GM23338 (cell line): ENCODE results near the gene EDEM3. TPM values are rescaled to one million over a fixed set of nuclear protein-coding genes. Genes with fewer than 3 reads are reported as not detected.

Experiments used
- ATAC-seq: fragments of 200-7000 bp; cut with Tn5 transposase; 3 replicates; pipeline ENCODE4 v1.9.1; 2020
- DNase-seq: peaks from one replicate; pipeline ENCODE4 v3.0.0-alpha.2; 2015; ENCODE audit warnings: low spot score
- H2AFZ ChIP-seq: fragments of 200-600 bp; sonication (generic); 2 replicates; pipeline ENCODE4 v1.8.0; 2016; ENCODE audit warnings: antibody characterized with exemption, mild to moderate bottlenecking, moderate library complexity
- H3F3A ChIP-seq: fragments of 200-600 bp; sonication (generic); replicated peaks from 2 replicates; pipeline ENCODE4 v1.8.0; 2017; ENCODE audit warnings: antibody characterized with exemption, mixed run types, low read depth
- H3K27ac ChIP-seq: fragments of 200-600 bp; sonication (generic); 2 replicates; pipeline ENCODE4 v1.6.1; 2016; ENCODE audit warnings: low read depth
- H3K27me3 ChIP-seq: fragments of 200-600 bp; sonication (generic); 2 replicates; pipeline ENCODE4 v1.8.0; 2016; ENCODE audit warnings: mild to moderate bottlenecking, mixed run types, moderate library complexity; ENCODE audit not compliant: insufficient read depth
- H3K36me3 ChIP-seq: fragments of 200-600 bp; sonication (generic); 2 replicates; pipeline ENCODE4 v1.8.0; 2016; ENCODE audit warnings: mild to moderate bottlenecking; ENCODE audit not compliant: insufficient read depth
- H3K4me1 ChIP-seq: fragments of 200-600 bp; sonication (generic); 2 replicates; pipeline ENCODE4 v1.8.0; 2016; ENCODE audit warnings: mild to moderate bottlenecking, moderate library complexity; ENCODE audit not compliant: insufficient read depth
- H3K4me2 ChIP-seq: fragments of 200-600 bp; sonication (generic); 2 replicates; pipeline ENCODE4 v1.7.1; 2017; ENCODE audit warnings: mixed run types
- H3K4me3 ChIP-seq: fragments of 200-600 bp; sonication (generic); 2 replicates; pipeline ENCODE4 v1.6.1; 2016; ENCODE audit warnings: mixed run types
- H3K79me2 ChIP-seq: fragments of 200-600 bp; sonication (generic); replicated peaks from 2 replicates; pipeline ENCODE4 v1.8.0; 2017; ENCODE audit warnings: mild to moderate bottlenecking; ENCODE audit not compliant: insufficient read depth
- H3K9me2 ChIP-seq: fragments of 200-600 bp; sonication (generic); 2 replicates; pipeline ENCODE4 v1.8.0; 2017; ENCODE audit not compliant: insufficient read depth
- H4K20me1 ChIP-seq: fragments of 200-600 bp; sonication (generic); replicated peaks from 2 replicates; pipeline ENCODE4 v1.8.0; 2017; ENCODE audit warnings: mild to moderate bottlenecking; ENCODE audit not compliant: insufficient read depth
- H3K27ac Mint-ChIP-seq: 2 replicates; pipeline ENCODE4 v1.8.0; 2020; ENCODE audit warnings: inconsistent platforms, mild to moderate bottlenecking, moderate library complexity, mixed read lengths
- H3K27me3 Mint-ChIP-seq: 3 replicates; pipeline ENCODE4 v1.8.0; 2022; ENCODE audit warnings: low read depth, mild to moderate bottlenecking, moderate library complexity, mixed read lengths, inconsistent platforms; ENCODE audit not compliant: insufficient read depth, poor library complexity
- H3K36me3 Mint-ChIP-seq: 3 replicates; pipeline ENCODE4 v1.8.0; 2021; ENCODE audit warnings: low read depth, mild to moderate bottlenecking, inconsistent platforms, moderate library complexity, mixed read lengths
- H3K4me1 Mint-ChIP-seq: 3 replicates; pipeline ENCODE4 v1.8.0; 2020; ENCODE audit warnings: mild to moderate bottlenecking, inconsistent platforms, mixed read lengths
- H3K4me3 Mint-ChIP-seq: 3 replicates; pipeline ENCODE4 v1.8.0; 2021; ENCODE audit warnings: moderate library complexity, mild to moderate bottlenecking, inconsistent platforms, mixed read lengths
- H3K9me3 Mint-ChIP-seq: 3 replicates; pipeline ENCODE4 v1.8.0; 2020; ENCODE audit warnings: moderate library complexity, mild to moderate bottlenecking, inconsistent platforms, mixed read lengths
- ETS1 ChIP-seq: IDR thresholded peaks from 2 replicates; pipeline ENCODE4 v1.6.1; 2016; ENCODE audit warnings: antibody characterized with exemption
- JUNB ChIP-seq: IDR thresholded peaks from one replicate; pipeline ENCODE4 v1.6.1; 2016; ENCODE audit warnings: antibody characterized with exemption; ENCODE audit not compliant: unreplicated experiment
- REST ChIP-seq: IDR thresholded peaks from one replicate; pipeline ENCODE4 v1.6.1; 2018; ENCODE audit warnings: antibody characterized with exemption; ENCODE audit not compliant: unreplicated experiment
- STAT1 ChIP-seq: IDR thresholded peaks from one replicate; pipeline ENCODE4 v1.6.1; 2016; ENCODE audit warnings: antibody characterized with exemption; ENCODE audit not compliant: unreplicated experiment
- ZNF462 ChIP-seq: fragments of 250-450 bp; sonication (Bioruptor Pico); IDR thresholded peaks from 2 replicates; pipeline ENCODE4 v1.5.0; 2020; ENCODE audit warnings: mild to moderate bottlenecking, moderate library complexity
- polyA plus RNA-seq: library from polyadenylated mRNA; unstranded; fragments of >200 nt; fragmentation: Nextera tagmentation; extraction: Ambion mirVana; gene quantifications from 2 replicates; pipeline ENCODE4 v1.2.1, GENCODE V29; 2016
- total RNA-seq: library from RNA; depleted of rRNA; stranded (reverse); fragments of >200 nt; shearing (Covaris generic); gene quantifications from 2 replicates; pipeline ENCODE4 v1.2.3, GENCODE V29; 2014

The EDEM3 gene
- total and polyA plus RNA-seq, 2 experiments from 2014 or later = 4.8 to 11.5 TPM

GRCh38 chr1:184646178-184646701 lies 108.4 kb downstream of the EDEM3 start (continued):
- TF ChIP-seq ZNF462 = no peak

GRCh38 chr1:184644771-184645170 lies 109.9 kb downstream of the EDEM3 start:
- Mint-ChIP-seq H3K36me3 (peaks cover 3% of the 10 kb centered on the region; the same call in 1 of the 3 replicates), H3K4me3 (no peak overlapping the region), H3K27me3 (peaks cover 8% of the 10 kb centered on the region), H3K27ac (no peak overlapping the region), H3K9me3 (peaks cover 8% of the 10 kb centered on the region), H3K4me1 (no peaks in the 10 kb centered on the region)
- H3K4me2 ChIP-seq = no peak overlapping the region
- H4K20me1 ChIP-seq = no peaks in the 10 kb centered on the region
- H3K9me2 ChIP-seq = no peaks in the 10 kb centered on the region
- no peaks in the 10 kb centered on the region for H3K79me2 ChIP-seq
- no peak for DNase-seq
- no peak overlapping the region for H2AFZ ChIP-seq
- H3K4me1 ChIP-seq = no peaks in the 10 kb centered on the region
- no peak for TF ChIP-seq JUNB
- TF ChIP-seq REST = no peak
- no peak for TF ChIP-seq ETS1
- no peak for TF ChIP-seq STAT1
- no peaks in the 10 kb centered on the region for H3F3A ChIP-seq
- H3K4me3 ChIP-seq = no peak overlapping the region
- H3K27me3 ChIP-seq = no peaks in the 10 kb centered on the region
- ATAC-seq = no peak
- no peak overlapping the region for H3K27ac ChIP-seq
- H3K36me3 ChIP-seq = no peaks in the 10 kb centered on the region
